ENCODE data around the gene SYDE2.

DNA sequence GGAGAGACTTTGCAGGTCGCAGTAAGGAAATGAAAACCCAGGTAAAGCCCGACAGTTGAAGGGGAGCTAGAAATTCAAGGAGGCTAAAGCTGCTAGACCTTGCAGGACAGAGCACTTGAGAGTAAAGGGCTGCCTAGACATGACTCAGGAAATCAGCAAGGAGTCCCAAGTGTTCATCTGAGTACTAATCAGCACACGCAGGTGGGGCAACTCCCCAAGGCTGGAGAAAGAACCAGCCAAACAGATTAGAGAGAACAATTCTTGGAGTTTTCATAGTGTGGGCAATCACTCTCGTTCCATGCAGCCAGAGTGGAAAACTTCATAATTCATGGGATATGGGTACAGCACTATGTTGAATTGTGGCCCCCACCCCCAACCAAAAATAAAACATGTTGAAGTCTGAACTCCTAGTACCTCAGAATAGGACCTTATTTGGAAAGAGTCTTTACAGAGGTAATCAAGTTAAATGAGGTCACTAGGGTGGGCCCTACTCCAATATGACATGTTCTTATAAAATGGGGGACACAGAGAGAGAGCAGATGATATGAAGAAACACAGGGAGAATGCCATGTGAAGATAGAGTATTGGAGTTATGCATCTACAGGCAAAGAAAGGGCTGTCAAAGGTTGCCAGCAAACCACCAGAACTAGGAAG is 28.0 kb downstream of the SYDE2 start:
- TF ChIP-seq, protein P1, sequence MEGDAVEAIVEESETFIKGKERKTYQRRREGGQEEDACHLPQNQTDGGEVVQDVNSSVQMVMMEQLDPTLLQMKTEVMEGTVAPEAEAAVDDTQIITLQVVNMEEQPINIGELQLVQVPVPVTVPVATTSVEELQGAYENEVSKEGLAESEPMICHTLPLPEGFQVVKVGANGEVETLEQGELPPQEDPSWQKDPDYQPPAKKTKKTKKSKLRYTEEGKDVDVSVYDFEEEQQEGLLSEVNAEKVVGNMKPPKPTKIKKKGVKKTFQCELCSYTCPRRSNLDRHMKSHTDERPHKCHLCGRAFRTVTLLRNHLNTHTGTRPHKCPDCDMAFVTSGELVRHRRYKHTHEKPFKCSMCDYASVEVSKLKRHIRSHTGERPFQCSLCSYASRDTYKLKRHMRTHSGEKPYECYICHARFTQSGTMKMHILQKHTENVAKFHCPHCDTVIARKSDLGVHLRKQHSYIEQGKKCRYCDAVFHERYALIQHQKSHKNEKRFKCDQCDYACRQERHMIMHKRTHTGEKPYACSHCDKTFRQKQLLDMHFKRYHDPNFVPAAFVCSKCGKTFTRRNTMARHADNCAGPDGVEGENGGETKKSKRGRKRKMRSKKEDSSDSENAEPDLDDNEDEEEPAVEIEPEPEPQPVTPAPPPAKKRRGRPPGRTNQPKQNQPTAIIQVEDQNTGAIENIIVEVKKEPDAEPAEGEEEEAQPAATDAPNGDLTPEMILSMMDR (IDR thresholded peaks at IDR 0.05): no peak
- no peak for TF ChIP-seq POLR2A (IDR thresholded peaks at IDR 0.05)

Measured in Peyer's patch (tissue), 4 donors.